ENCODE data around the gene GUCA1A.

DNA sequence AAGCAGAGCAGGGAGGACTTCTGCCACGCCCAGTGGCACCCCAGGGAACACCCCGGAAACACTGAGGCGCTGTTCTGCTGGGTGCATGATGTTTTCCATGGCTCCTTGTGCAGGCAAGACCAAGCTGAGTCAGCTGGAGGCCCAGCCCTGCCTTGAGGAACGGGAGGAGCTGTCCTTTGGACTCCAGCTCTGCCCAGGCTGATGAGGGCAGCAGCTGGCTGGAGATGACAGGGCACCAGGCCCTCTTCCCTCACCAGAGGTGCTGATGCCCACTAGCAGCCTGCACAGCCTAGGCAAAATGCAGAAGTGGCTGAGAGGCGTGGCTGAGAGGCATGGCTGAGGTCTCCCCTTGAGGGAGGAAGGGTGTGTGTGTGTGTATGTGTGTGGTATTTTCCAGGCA is 33.1 kb upstream of the GUCA1A start:
- TF ChIP-seq, protein P1, sequence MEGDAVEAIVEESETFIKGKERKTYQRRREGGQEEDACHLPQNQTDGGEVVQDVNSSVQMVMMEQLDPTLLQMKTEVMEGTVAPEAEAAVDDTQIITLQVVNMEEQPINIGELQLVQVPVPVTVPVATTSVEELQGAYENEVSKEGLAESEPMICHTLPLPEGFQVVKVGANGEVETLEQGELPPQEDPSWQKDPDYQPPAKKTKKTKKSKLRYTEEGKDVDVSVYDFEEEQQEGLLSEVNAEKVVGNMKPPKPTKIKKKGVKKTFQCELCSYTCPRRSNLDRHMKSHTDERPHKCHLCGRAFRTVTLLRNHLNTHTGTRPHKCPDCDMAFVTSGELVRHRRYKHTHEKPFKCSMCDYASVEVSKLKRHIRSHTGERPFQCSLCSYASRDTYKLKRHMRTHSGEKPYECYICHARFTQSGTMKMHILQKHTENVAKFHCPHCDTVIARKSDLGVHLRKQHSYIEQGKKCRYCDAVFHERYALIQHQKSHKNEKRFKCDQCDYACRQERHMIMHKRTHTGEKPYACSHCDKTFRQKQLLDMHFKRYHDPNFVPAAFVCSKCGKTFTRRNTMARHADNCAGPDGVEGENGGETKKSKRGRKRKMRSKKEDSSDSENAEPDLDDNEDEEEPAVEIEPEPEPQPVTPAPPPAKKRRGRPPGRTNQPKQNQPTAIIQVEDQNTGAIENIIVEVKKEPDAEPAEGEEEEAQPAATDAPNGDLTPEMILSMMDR (IDR thresholded peaks at IDR 0.05; ENCODE audit: low read depth, low read length) = no peak
- TF ChIP-seq EZH2phosphoT487 (IDR thresholded peaks at IDR 0.05; ENCODE audit: low read depth) = no peak

Measured in OCI-LY3 (cell line).